ENCODE measurements around the gene EFS. TPM values are rescaled to one million over a fixed set of nuclear protein-coding genes. Genes with fewer than 3 reads are reported as not detected.
"Not testable (repeated sequence)": the region's sequence is repeated elsewhere in the genome, so short reads cannot be mapped to it uniquely, and the experiment has no call there.

The EFS gene
- total RNA-seq, 4 donors from 2014 or later: 10.6 to 22.6 (median 14.6) TPM

DNA sequence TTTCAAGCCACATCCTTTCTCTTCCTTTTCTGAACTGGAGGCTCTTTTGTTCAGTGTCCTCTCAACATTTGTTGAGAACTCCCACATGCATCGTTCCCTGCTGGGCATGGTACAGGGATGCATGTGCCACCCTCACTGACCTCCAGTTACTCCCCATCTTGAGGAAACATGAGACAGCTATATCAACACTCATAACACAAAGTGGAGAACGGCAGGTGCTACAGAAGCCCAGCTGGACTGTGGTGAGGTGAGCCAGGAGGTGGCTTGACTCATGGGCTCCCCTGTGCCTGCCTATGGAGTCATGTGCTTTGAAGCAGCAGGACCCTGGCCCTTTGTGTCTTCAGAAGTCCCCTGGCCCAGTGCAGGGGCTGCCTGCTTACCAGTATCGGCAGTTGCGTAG lies 33.4 kb upstream of the EFS start:
- no peak overlapping the region for H3K4me3 ChIP-seq

DNA sequence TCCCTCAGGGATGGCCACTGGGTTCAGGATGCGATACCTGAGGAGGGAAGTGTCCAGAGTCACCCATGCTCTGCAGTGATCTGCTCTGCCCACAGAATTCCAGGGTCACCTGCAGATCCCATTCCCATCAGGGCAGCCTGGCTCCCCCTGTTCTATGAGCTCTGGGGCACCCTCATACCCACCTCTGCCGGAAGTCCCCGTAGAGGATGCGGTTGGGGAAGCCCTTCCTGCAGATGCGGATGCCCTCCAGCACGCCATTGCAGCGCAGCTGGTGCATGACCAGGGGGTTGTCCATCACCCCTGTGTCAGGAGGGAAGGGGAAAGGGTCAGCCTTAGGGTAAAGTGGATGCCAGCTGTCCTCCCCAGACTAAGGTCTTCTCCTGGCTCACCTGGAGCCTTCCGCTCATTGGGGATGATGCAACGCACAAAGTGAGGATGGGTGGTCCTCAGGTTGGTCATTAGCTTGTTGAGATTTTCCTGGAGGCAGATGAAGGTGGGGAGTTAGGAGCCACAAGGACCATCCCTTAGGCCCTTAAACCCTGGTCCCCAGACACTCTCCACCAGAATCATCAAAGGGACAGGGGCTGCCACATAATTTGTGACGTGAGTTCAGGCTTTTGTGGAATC lies 31.9 kb upstream of the EFS start:
- 83% methylated on average over 3 of the region's 10 CpGs; no CpG with 5 or more reads in 1 of the 2 donors for WGBS, 2 donors (ENCODE audit: low coverage in 1 of 2)
- Histone ChIP-seq H3K4me1 (no peaks in the 10 kb centered on the region), H3K36me3 (no peaks in the 10 kb centered on the region), H3K27ac (no peak overlapping the region), H3K4me3 (no peak overlapping the region), H3K9me3 (no peaks in the 10 kb centered on the region), H3K27me3 (peaks cover 2% of the 10 kb centered on the region)
- ATAC-seq: no peak
- TF ChIP-seq POLR2AphosphoS5 (IDR thresholded peaks at IDR 0.05): no peak
- TF ChIP-seq, protein P1, sequence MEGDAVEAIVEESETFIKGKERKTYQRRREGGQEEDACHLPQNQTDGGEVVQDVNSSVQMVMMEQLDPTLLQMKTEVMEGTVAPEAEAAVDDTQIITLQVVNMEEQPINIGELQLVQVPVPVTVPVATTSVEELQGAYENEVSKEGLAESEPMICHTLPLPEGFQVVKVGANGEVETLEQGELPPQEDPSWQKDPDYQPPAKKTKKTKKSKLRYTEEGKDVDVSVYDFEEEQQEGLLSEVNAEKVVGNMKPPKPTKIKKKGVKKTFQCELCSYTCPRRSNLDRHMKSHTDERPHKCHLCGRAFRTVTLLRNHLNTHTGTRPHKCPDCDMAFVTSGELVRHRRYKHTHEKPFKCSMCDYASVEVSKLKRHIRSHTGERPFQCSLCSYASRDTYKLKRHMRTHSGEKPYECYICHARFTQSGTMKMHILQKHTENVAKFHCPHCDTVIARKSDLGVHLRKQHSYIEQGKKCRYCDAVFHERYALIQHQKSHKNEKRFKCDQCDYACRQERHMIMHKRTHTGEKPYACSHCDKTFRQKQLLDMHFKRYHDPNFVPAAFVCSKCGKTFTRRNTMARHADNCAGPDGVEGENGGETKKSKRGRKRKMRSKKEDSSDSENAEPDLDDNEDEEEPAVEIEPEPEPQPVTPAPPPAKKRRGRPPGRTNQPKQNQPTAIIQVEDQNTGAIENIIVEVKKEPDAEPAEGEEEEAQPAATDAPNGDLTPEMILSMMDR (IDR thresholded peaks at IDR 0.05): no peak
- TF ChIP-seq EP300 (IDR thresholded peaks at IDR 0.05): no peak
- TF ChIP-seq POLR2A (IDR thresholded peaks at IDR 0.05): no peak

More for the DNA sequence above, 33.4 kb upstream of the EFS start:
- Histone ChIP-seq H3K27ac (no peak overlapping the region), H3K36me3 (no peaks in the 10 kb centered on the region), H3K27me3 (peaks cover 15% of the 10 kb centered on the region), H3K4me1 (no peaks in the 10 kb centered on the region), H3K9me3 (no peaks in the 10 kb centered on the region)
- WGBS, 2 donors (ENCODE audit: low coverage in 1 of 2): 100% methylated on average over 2 of the region's 4 CpGs; no CpG with 5 or more reads in 1 of the 2 donors
- no peak for ATAC-seq
- TF ChIP-seq POLR2A (IDR thresholded peaks at IDR 0.05) (no peak), POLR2AphosphoS5 (IDR thresholded peaks at IDR 0.05) (no peak), EP300 (IDR thresholded peaks at IDR 0.05) (no peak)
- TF ChIP-seq, protein P1 (IDR thresholded peaks at IDR 0.05): no peak

DNA sequence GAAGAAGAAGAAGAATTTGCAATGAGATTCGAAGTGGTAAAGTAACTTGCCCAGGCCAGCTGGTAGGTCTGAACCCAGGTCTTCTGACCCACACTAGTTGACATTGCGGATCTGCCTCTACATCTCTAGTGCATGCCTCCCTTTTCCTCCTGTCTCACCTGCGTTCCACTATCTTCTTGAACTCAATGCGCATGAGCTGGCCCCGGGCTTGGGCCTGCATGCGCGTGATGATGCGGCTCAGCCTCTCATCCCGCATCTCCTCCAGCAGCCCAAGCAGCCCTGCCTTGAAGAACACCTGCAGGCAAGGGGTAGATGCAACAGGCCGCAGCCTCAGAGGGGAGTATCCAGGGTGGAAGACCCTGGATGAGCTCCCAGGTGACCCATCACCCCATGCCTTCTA lies 31.2 kb upstream of the EFS start:
- ATAC-seq: no peak

DNA sequence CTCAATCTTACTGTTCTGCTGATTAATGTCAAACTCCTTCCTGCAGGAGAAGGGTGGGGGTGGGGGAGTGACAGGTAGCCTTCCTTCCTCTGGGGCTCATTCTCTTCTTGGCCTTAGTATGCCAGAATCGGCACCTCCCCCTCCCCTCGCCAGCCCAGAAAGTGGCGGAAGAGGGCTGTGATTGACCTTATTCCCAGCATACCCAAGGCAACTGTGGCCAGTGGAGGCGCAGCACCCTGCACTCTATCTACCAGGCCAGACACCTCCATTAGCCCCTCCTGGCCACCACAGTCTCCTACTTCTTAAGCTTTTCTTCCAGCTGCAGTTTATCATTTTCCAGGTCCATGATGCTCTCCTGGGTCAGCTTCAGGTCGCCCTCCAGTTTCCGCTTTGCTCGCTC lies 27.6 kb upstream of the EFS start:
- Histone ChIP-seq H3K27ac (no peak overlapping the region), H3K27me3 (peaks cover 6% of the 10 kb centered on the region), H3K4me1 (no peaks in the 10 kb centered on the region), H3K9me3 (no peaks in the 10 kb centered on the region), H3K36me3 (no peaks in the 10 kb centered on the region), H3K4me3 (no peak overlapping the region)
- no peak for ATAC-seq
- 53 to 83% methylated on average over 6 of the region's 7 CpGs for WGBS, 2 donors (ENCODE audit: low coverage in 1 of 2)
- TF ChIP-seq, protein P1 (IDR thresholded peaks at IDR 0.05): no peak
- TF ChIP-seq POLR2A (IDR thresholded peaks at IDR 0.05) (no peak), POLR2AphosphoS5 (IDR thresholded peaks at IDR 0.05) (no peak), EP300 (IDR thresholded peaks at IDR 0.05) (no peak)

More for the DNA sequence above, 31.2 kb upstream of the EFS start:
- 76 to 80% methylated on average over 2 to 3 of the region's 10 CpGs for WGBS, 2 donors (ENCODE audit: low coverage in 1 of 2)
- H3K4me3 ChIP-seq: no peak overlapping the region
- H3K27ac ChIP-seq: no peak overlapping the region
- H3K9me3 ChIP-seq: no peaks in the 10 kb centered on the region
- no peaks in the 10 kb centered on the region for H3K36me3 ChIP-seq
- TF ChIP-seq EP300 (IDR thresholded peaks at IDR 0.05): no peak
- no peak for TF ChIP-seq POLR2A (IDR thresholded peaks at IDR 0.05)
- TF ChIP-seq, protein P1 (IDR thresholded peaks at IDR 0.05): no peak
- no peak for TF ChIP-seq POLR2AphosphoS5 (IDR thresholded peaks at IDR 0.05)
- H3K27me3 ChIP-seq: no peaks in the 10 kb centered on the region
- no peaks in the 10 kb centered on the region for H3K4me1 ChIP-seq

DNA sequence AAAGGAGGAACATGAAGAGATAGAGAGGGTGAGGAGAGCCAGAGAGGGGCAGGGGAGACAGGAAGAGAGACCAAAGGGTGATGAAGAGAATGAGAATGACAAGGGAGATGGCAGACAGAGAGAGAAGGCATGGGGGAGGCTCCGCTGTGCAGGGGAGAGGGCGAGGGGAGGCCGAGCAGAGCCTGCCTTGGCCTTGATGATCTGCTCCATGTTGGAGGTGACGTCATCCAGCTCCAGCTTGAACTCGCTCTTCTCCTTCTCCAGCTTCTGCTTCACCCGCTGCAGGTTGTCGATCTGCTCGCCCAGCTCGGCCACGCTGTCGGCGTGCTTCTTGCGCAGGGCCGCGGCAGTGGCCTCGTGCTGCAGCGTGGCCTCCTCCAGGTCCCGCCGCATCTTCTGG lies 24.9 kb upstream of the EFS start:
- H3K36me3 ChIP-seq, H3K9me3 ChIP-seq, H3K27ac ChIP-seq, H3K4me1 ChIP-seq, ATAC-seq, H3K27me3 ChIP-seq, H3K4me3 ChIP-seq: not testable (repeated sequence)
- WGBS, 2 donors (ENCODE audit: low coverage in 1 of 2): 83 to 84% methylated on average over 2 to 4 of the region's 19 CpGs

All from gastroesophageal sphincter (tissue), 4 donors.